IMR-90 (cell line): ENCODE results near the gene CLDN22.

Experiments
- BHLHE40 ChIP-seq: fragments of 150-350 bp; IDR thresholded peaks from 2 replicates; pipeline ENCODE4 v1.6.1; 2016; ENCODE audit warnings: mild to moderate bottlenecking, low read depth, low read length
- CTCF ChIP-seq: conservative IDR thresholded peaks from 2 replicates; pipeline ENCODE4 v1.5.1; 2012; ENCODE audit warnings: mild to moderate bottlenecking, low read depth, low read length, improper control_type of control experiment
- FOS ChIP-seq: fragments of 150-350 bp; IDR thresholded peaks from 2 replicates; pipeline ENCODE4 v1.6.1; 2016; ENCODE audit warnings: low read depth, low read length
- MAFK ChIP-seq: IDR thresholded peaks from 2 replicates; pipeline ENCODE4 v1.6.1; 2012; ENCODE audit warnings: low read depth, low read length, improper control_type of control experiment
- MXI1 ChIP-seq: IDR thresholded peaks from 2 replicates; pipeline ENCODE4 v1.6.1; 2012; ENCODE audit warnings: low read depth, mild to moderate bottlenecking, low read length, moderate library complexity, borderline replicate concordance
- POLR2A ChIP-seq: IDR thresholded peaks from 2 replicates; pipeline ENCODE4 v1.6.1; 2012; ENCODE audit warnings: mild to moderate bottlenecking, low read depth, low read length
- RAD21 ChIP-seq: IDR thresholded peaks from 2 replicates; pipeline ENCODE4 v1.6.1; 2012; ENCODE audit warnings: low read length, improper control_type of control experiment
- RCOR1 ChIP-seq: IDR thresholded peaks from 2 replicates; pipeline ENCODE4 v1.6.1; 2012; ENCODE audit warnings: mild to moderate bottlenecking, low read length, improper control_type of control experiment; ENCODE audit not compliant: insufficient replicate concordance
- USF2 ChIP-seq: fragments of 150-350 bp; IDR thresholded peaks from 2 replicates; pipeline ENCODE4 v1.6.1; 2017; ENCODE audit warnings: mild to moderate bottlenecking, antibody characterized with exemption, low read length, low read depth

- TF ChIP-seq CTCF (no peak), BHLHE40 (no peak), USF2 (no peak), POLR2A (no peak), RAD21 (no peak), FOS (no peak), RCOR1 (no peak), MAFK (no peak), MXI1 (no peak)
Observed at GRCh38 chr4:183272384-183272783, 47.7 kb downstream of the CLDN22 start.
